GM23338 (cell line): ENCODE measurements around the gene NDE1. TPM values are rescaled to one million over a fixed set of nuclear protein-coding genes. Genes with fewer than 3 reads are reported as not detected.

ENCODE experiments used
- ATAC-seq: fragments of 200-7000 bp; cut with Tn5 transposase; 3 replicates; pipeline ENCODE4 v1.9.1; 2020
- DNase-seq: peaks from one replicate; pipeline ENCODE4 v3.0.0-alpha.2; 2015; ENCODE audit warnings: low spot score
- H2AFZ ChIP-seq: fragments of 200-600 bp; sonication (generic); 2 replicates; pipeline ENCODE4 v1.8.0; 2016; ENCODE audit warnings: antibody characterized with exemption, mild to moderate bottlenecking, moderate library complexity
- H3F3A ChIP-seq: fragments of 200-600 bp; sonication (generic); replicated peaks from 2 replicates; pipeline ENCODE4 v1.8.0; 2017; ENCODE audit warnings: antibody characterized with exemption, mixed run types, low read depth
- H3K27ac ChIP-seq: fragments of 200-600 bp; sonication (generic); 2 replicates; pipeline ENCODE4 v1.6.1; 2016; ENCODE audit warnings: low read depth
- H3K27me3 ChIP-seq: fragments of 200-600 bp; sonication (generic); 2 replicates; pipeline ENCODE4 v1.8.0; 2016; ENCODE audit warnings: mild to moderate bottlenecking, mixed run types, moderate library complexity; ENCODE audit not compliant: insufficient read depth
- H3K36me3 ChIP-seq: fragments of 200-600 bp; sonication (generic); 2 replicates; pipeline ENCODE4 v1.8.0; 2016; ENCODE audit warnings: mild to moderate bottlenecking; ENCODE audit not compliant: insufficient read depth
- H3K4me1 ChIP-seq: fragments of 200-600 bp; sonication (generic); 2 replicates; pipeline ENCODE4 v1.8.0; 2016; ENCODE audit warnings: mild to moderate bottlenecking, moderate library complexity; ENCODE audit not compliant: insufficient read depth
- H3K4me2 ChIP-seq: fragments of 200-600 bp; sonication (generic); 2 replicates; pipeline ENCODE4 v1.7.1; 2017; ENCODE audit warnings: mixed run types
- H3K4me3 ChIP-seq: fragments of 200-600 bp; sonication (generic); 2 replicates; pipeline ENCODE4 v1.6.1; 2016; ENCODE audit warnings: mixed run types
- H3K79me2 ChIP-seq: fragments of 200-600 bp; sonication (generic); replicated peaks from 2 replicates; pipeline ENCODE4 v1.8.0; 2017; ENCODE audit warnings: mild to moderate bottlenecking; ENCODE audit not compliant: insufficient read depth
- H3K9me2 ChIP-seq: fragments of 200-600 bp; sonication (generic); 2 replicates; pipeline ENCODE4 v1.8.0; 2017; ENCODE audit not compliant: insufficient read depth
- H4K20me1 ChIP-seq: fragments of 200-600 bp; sonication (generic); replicated peaks from 2 replicates; pipeline ENCODE4 v1.8.0; 2017; ENCODE audit warnings: mild to moderate bottlenecking; ENCODE audit not compliant: insufficient read depth
- H3K27ac Mint-ChIP-seq: 2 replicates; pipeline ENCODE4 v1.8.0; 2020; ENCODE audit warnings: inconsistent platforms, mild to moderate bottlenecking, moderate library complexity, mixed read lengths
- H3K27me3 Mint-ChIP-seq: 3 replicates; pipeline ENCODE4 v1.8.0; 2022; ENCODE audit warnings: low read depth, mild to moderate bottlenecking, moderate library complexity, mixed read lengths, inconsistent platforms; ENCODE audit not compliant: insufficient read depth, poor library complexity
- H3K36me3 Mint-ChIP-seq: 3 replicates; pipeline ENCODE4 v1.8.0; 2021; ENCODE audit warnings: low read depth, mild to moderate bottlenecking, inconsistent platforms, moderate library complexity, mixed read lengths
- H3K4me1 Mint-ChIP-seq: 3 replicates; pipeline ENCODE4 v1.8.0; 2020; ENCODE audit warnings: mild to moderate bottlenecking, inconsistent platforms, mixed read lengths
- H3K4me3 Mint-ChIP-seq: 3 replicates; pipeline ENCODE4 v1.8.0; 2021; ENCODE audit warnings: moderate library complexity, mild to moderate bottlenecking, inconsistent platforms, mixed read lengths
- H3K9me3 Mint-ChIP-seq: 3 replicates; pipeline ENCODE4 v1.8.0; 2020; ENCODE audit warnings: moderate library complexity, mild to moderate bottlenecking, inconsistent platforms, mixed read lengths
- CREB1 ChIP-seq: fragments of 250-450 bp; sonication (Bioruptor Pico); IDR thresholded peaks from 2 replicates; pipeline ENCODE4 v1.5.0; 2020; ENCODE audit warnings: low read depth, mild to moderate bottlenecking, moderate library complexity
- CTCF ChIP-seq, 2 experiments: fragments of 200-600 bp in 1 of 2; sonication (generic) in 1 of 2; conservative IDR thresholded peaks; 2 replicates each; pipeline versions ENCODE4 v1.5.1 to v1.6.1; 2016 to 2017; ENCODE audit warnings: antibody characterized with exemption in 2 of 2, low read depth in 2 of 2, mild to moderate bottlenecking in 2 of 2, moderate library complexity in 1 of 2
- ETS1 ChIP-seq: IDR thresholded peaks from 2 replicates; pipeline ENCODE4 v1.6.1; 2016; ENCODE audit warnings: antibody characterized with exemption
- EZH2 ChIP-seq: fragments of 200-600 bp; sonication (generic); IDR thresholded peaks from one replicate; pipeline ENCODE4 v1.8.0; 2017; ENCODE audit warnings: antibody characterized with exemption, mild to moderate bottlenecking, low read depth; ENCODE audit not compliant: unreplicated experiment
- EZH2phosphoT487 ChIP-seq: fragments of 200-600 bp; sonication (generic); IDR thresholded peaks from one replicate; pipeline ENCODE4 v1.8.1; 2018; ENCODE audit warnings: antibody characterized with exemption; ENCODE audit not compliant: unreplicated experiment
- JUNB ChIP-seq: IDR thresholded peaks from one replicate; pipeline ENCODE4 v1.6.1; 2016; ENCODE audit warnings: antibody characterized with exemption; ENCODE audit not compliant: unreplicated experiment
- NANOG ChIP-seq: IDR thresholded peaks from 2 replicates; pipeline ENCODE4 v1.6.1; 2016; ENCODE audit warnings: antibody characterized with exemption, borderline replicate concordance
- REST ChIP-seq: IDR thresholded peaks from one replicate; pipeline ENCODE4 v1.6.1; 2018; ENCODE audit warnings: antibody characterized with exemption; ENCODE audit not compliant: unreplicated experiment
- STAT1 ChIP-seq: IDR thresholded peaks from one replicate; pipeline ENCODE4 v1.6.1; 2016; ENCODE audit warnings: antibody characterized with exemption; ENCODE audit not compliant: unreplicated experiment
- ZNF114 ChIP-seq: fragments of 250-450 bp; sonication (Bioruptor Pico); IDR thresholded peaks from 2 replicates; pipeline ENCODE4 v1.5.0; 2020; ENCODE audit warnings: mild to moderate bottlenecking, moderate library complexity
- ZNF331 ChIP-seq: fragments of 250-450 bp; sonication (Bioruptor Pico); IDR thresholded peaks from 2 replicates; pipeline ENCODE4 v1.5.0; 2020; ENCODE audit warnings: low read depth, mild to moderate bottlenecking, moderate library complexity
- polyA plus RNA-seq: library from polyadenylated mRNA; unstranded; fragments of >200 nt; fragmentation: Nextera tagmentation; extraction: Ambion mirVana; gene quantifications from 2 replicates; pipeline ENCODE4 v1.2.1, GENCODE V29; 2016
- total RNA-seq: library from RNA; depleted of rRNA; stranded (reverse); fragments of >200 nt; shearing (Covaris generic); gene quantifications from 2 replicates; pipeline ENCODE4 v1.2.3, GENCODE V29; 2014

Gene NDE1
- total and polyA plus RNA-seq, 2 experiments from 2014 or later = 13.0 to 22.9 TPM

- ATAC-seq = peak; percentile 98
- Histone ChIP-seq H3K27me3 (no peaks in the 10 kb centered on the region), H3K4me3 (no peak overlapping the region), H4K20me1 (peaks cover 21% of the 10 kb centered on the region), H3K9me2 (no peaks in the 10 kb centered on the region), H3K4me1 (no peaks in the 10 kb centered on the region), H2AFZ (no peak overlapping the region), H3F3A (no peaks in the 10 kb centered on the region), H3K27ac (no peak overlapping the region), H3K4me2 (no peak overlapping the region), H3K36me3 (peaks cover 20% of the 10 kb centered on the region), H3K79me2 (no peaks in the 10 kb centered on the region)
- peaks cover 43% of the 10 kb centered on the region for H3K36me3 Mint-ChIP-seq
- no peak for TF ChIP-seq STAT1
- peak; percentile 92 for TF ChIP-seq REST
- peaks cover 7% of the 10 kb centered on the region for H3K27me3 Mint-ChIP-seq
- peak; percentile 86 for DNase-seq
- no peaks in the 10 kb centered on the region for H3K9me3 Mint-ChIP-seq
- H3K4me1 Mint-ChIP-seq = peaks cover 14% of the 10 kb centered on the region
- no peak overlapping the region; the same call in 2 of the 3 replicates for H3K4me3 Mint-ChIP-seq
- no peak overlapping the region for H3K27ac Mint-ChIP-seq
Measured at GRCh38 chr16:15601212-15601879, 48.7 kb upstream of the NDE1 start.

- H3K9me2 ChIP-seq = no peaks in the 10 kb centered on the region
- peaks cover 21% of the 10 kb centered on the region for H4K20me1 ChIP-seq
- Mint-ChIP-seq H3K27me3 (peaks cover 12% of the 10 kb centered on the region), H3K9me3 (no peaks in the 10 kb centered on the region), H3K36me3 (peaks cover 48% of the 10 kb centered on the region), H3K4me1 (peaks cover 15% of the 10 kb centered on the region), H3K27ac (no peak overlapping the region), H3K4me3 (no peak overlapping the region)
- ATAC-seq = no peak
- no peaks in the 10 kb centered on the region for H3K79me2 ChIP-seq
- H3K27ac ChIP-seq = no peak overlapping the region
- H3K4me2 ChIP-seq = no peak overlapping the region
- H3K4me1 ChIP-seq = no peaks in the 10 kb centered on the region
- no peak overlapping the region for H3K4me3 ChIP-seq
- H3K27me3 ChIP-seq = no peaks in the 10 kb centered on the region
- DNase-seq = no peak
- H3K36me3 ChIP-seq = peaks cover 20% of the 10 kb centered on the region; the same call in 1 of the 2 replicates
- no peak overlapping the region for H2AFZ ChIP-seq
- no peaks in the 10 kb centered on the region for H3F3A ChIP-seq
- no peak for TF ChIP-seq ZNF114 (CRISPR knock-in tag)
- no peak for TF ChIP-seq ETS1
- TF ChIP-seq NANOG = no peak
- no peak for TF ChIP-seq ZNF331
- TF ChIP-seq EZH2 = no peak
- TF ChIP-seq STAT1 = no peak
- TF ChIP-seq EZH2phosphoT487 = no peak
- TF ChIP-seq REST = no peak
- TF ChIP-seq CTCF (conservative IDR thresholded peaks at IDR 0.05; ENCODE audit: low read depth in 2 of 2) = no peak
- no peak for TF ChIP-seq CREB1 (CRISPR knock-in tag)
- no peak for TF ChIP-seq JUNB
Measured at GRCh38 chr16:15602285-15603044, 47.6 kb upstream of the NDE1 start.
